ENCODE data around the gene MRTO4. TPM values are rescaled to one million over a fixed set of nuclear protein-coding genes. Genes with fewer than 3 reads are reported as not detected.

The MRTO4 gene
- total RNA-seq, 1 experiment from 2014 or later: 79.3 TPM

GRCh38 chr1:19262744-19263143 is 11.1 kb downstream of the MRTO4 start (continued):
- no peak for TF ChIP-seq ZBTB33 (IDR thresholded peaks at IDR 0.05; ENCODE audit: extremely low read depth, insufficient replicate concordance, low read length)
- TF ChIP-seq MAX (IDR thresholded peaks at IDR 0.05): no peak
- TF ChIP-seq ELF1 (IDR thresholded peaks at IDR 0.05; ENCODE audit: borderline replicate concordance, low read depth): no peak
- TF ChIP-seq ATF3 (IDR thresholded peaks at IDR 0.05): no peak
- no peak for TF ChIP-seq CTCF (IDR thresholded peaks at IDR 0.05 in 2 of 3, conservative IDR thresholded peaks at IDR 0.05 in 1 of 3; ENCODE audit: borderline replicate concordance in 1 of 3, insufficient read depth in 1 of 3, low read depth in 2 of 3, low read length in 2 of 3)
- TF ChIP-seq SIN3A (IDR thresholded peaks at IDR 0.05; ENCODE audit: low read depth): no peak

GRCh38 chr1:19268445-19268844 is 16.8 kb downstream of the MRTO4 start:
- DNase-seq (ENCODE audit: low read depth, low spot score) (no peak), ATAC-seq (no peak)
- Histone ChIP-seq H3K9me2 (ENCODE audit: insufficient read depth) (no peaks in the 10 kb centered on the region), H4K20me1 (ENCODE audit: insufficient read depth) (no peaks in the 10 kb centered on the region), H3K4me2 (ENCODE audit: low read length) (no peak overlapping the region), H3K9ac (ENCODE audit: low read length) (no peak overlapping the region), H3K27me3 (ENCODE audit: insufficient read depth, low read length) (no peaks in the 10 kb centered on the region), H3K4me1 (ENCODE audit: control insufficient read depth in 1 of 2, insufficient read depth in 2 of 2, low read length in 2 of 2) (no peaks in the 10 kb centered on the region), H3K79me2 (ENCODE audit: insufficient read depth, low read length) (no peaks in the 10 kb centered on the region), H3K9me3 (ENCODE audit: control insufficient read depth in 1 of 2, insufficient read depth in 1 of 2, low read depth in 1 of 2, low read length in 2 of 2) (no peaks in the 10 kb centered on the region), H3K27ac (ENCODE audit: low read depth, low read length) (no peak overlapping the region), H3K36me3 (ENCODE audit: control insufficient read depth in 1 of 2, insufficient read depth in 2 of 2, low read length in 2 of 2) (no peaks in the 10 kb centered on the region), H2AFZ (ENCODE audit: low read depth, low read length, poor library complexity, severe bottlenecking) (no peak overlapping the region), H3K4me3 (replicated peaks in 1 of 2; ENCODE audit: low read depth in 1 of 2, low read length in 2 of 2) (no peak overlapping the region)
- RAD21 ChIA-PET (ENCODE audit: low non-redundant PET in 1 of 2, low total read pairs in 2 of 2, uncharacterized antibody in 2 of 2, unreplicated experiment in 2 of 2): no interaction called here
- BruUV-seq (replicated peaks): no TSS peak
- intact Hi-C loops (cut with micrococcal nuclease): no loop called here
- CTCF ChIA-PET: no interaction called here
- POLR2A ChIA-PET: no interaction called here
- TF ChIP-seq YY1 (IDR thresholded peaks at IDR 0.05; ENCODE audit: extremely low read depth, insufficient replicate concordance, low read depth, low read length) (no peak), ZNF274 (IDR thresholded peaks at IDR 0.05; ENCODE audit: low read depth, low read length) (no peak), CTCF (IDR thresholded peaks at IDR 0.05 in 2 of 3, conservative IDR thresholded peaks at IDR 0.05 in 1 of 3; ENCODE audit: borderline replicate concordance in 1 of 3, insufficient read depth in 1 of 3, low read depth in 2 of 3, low read length in 2 of 3) (no peak), SRF (IDR thresholded peaks at IDR 0.05; ENCODE audit: low read depth) (no peak), SIN3A (IDR thresholded peaks at IDR 0.05; ENCODE audit: low read depth) (no peak), RAD21 (IDR thresholded peaks at IDR 0.05; ENCODE audit: low read depth) (no peak), POLR2A (IDR thresholded peaks at IDR 0.05; ENCODE audit: borderline replicate concordance, extremely low read depth, insufficient read depth, insufficient read length) (no peak), CEBPB (IDR thresholded peaks at IDR 0.05; ENCODE audit: low read depth) (no peak), EZH2phosphoT487 (IDR thresholded peaks at IDR 0.05; ENCODE audit: borderline replicate concordance) (no peak), MAX (IDR thresholded peaks at IDR 0.05) (no peak), ATF3 (IDR thresholded peaks at IDR 0.05) (no peak)
